H4 (cell line): ENCODE data around the gene LCE3A. TPM values are rescaled to one million over a fixed set of nuclear protein-coding genes. Genes with fewer than 3 reads are reported as not detected.

ENCODE experiments used
- total RNA-seq: library from RNA; depleted of rRNA; stranded (reverse); fragments of >200 nt; shearing (Covaris generic); gene quantifications from 2 replicates; pipeline ENCODE4 v1.2.3, GENCODE V29; 2014; rRNA removed

Gene LCE3A
- total RNA-seq, 1 experiment from 2014 or later, result not detected

Other genes starting within 250 kb of the LCE3A start
- not detected in 2 replicates for gene CRNN, start 208.8 kb downstream of the LCE3A start, total RNA-seq
- not detected in 2 replicates for gene LCE5A, start 112.3 kb downstream of the LCE3A start, total RNA-seq
- gene CRCT1, start 108.6 kb downstream of the LCE3A start, total RNA-seq, result not detected in 2 replicates
- not detected in 2 replicates for gene LCE3E, start 56.3 kb downstream of the LCE3A start, total RNA-seq
- gene LCE3D, start 42.6 kb downstream of the LCE3A start, total RNA-seq, result not detected in 2 replicates
- gene LCE3C, start 22.9 kb downstream of the LCE3A start, total RNA-seq, result not detected in 2 replicates
- gene LCE3B, start 9.3 kb downstream of the LCE3A start, total RNA-seq, result not detected in 2 replicates
- not detected in 2 replicates for gene LCE2D, start 40.3 kb upstream of the LCE3A start, total RNA-seq
- not detected in 2 replicates for gene LCE2C, start 52.2 kb upstream of the LCE3A start, total RNA-seq
- not detected in 2 replicates for gene LCE2B, start 63.0 kb upstream of the LCE3A start, total RNA-seq
- not detected in 2 replicates for gene LCE2A, start 75.2 kb upstream of the LCE3A start, total RNA-seq
- not detected in 2 replicates for gene LCE4A, start 85.1 kb upstream of the LCE3A start, total RNA-seq
- gene KPRP, start 134.9 kb upstream of the LCE3A start, total RNA-seq, result not detected in 2 replicates
- not detected in 2 replicates for gene LCE1F, start 152.0 kb upstream of the LCE3A start, total RNA-seq
- not detected in 2 replicates for gene LCE1E, start 163.2 kb upstream of the LCE3A start, total RNA-seq
- not detected in 2 replicates for gene LCE1D, start 173.6 kb upstream of the LCE3A start, total RNA-seq
- not detected in 2 replicates for gene LCE1C, start 183.5 kb upstream of the LCE3A start, total RNA-seq
- not detected in 2 replicates for gene LCE1B, start 188.9 kb upstream of the LCE3A start, total RNA-seq
- gene LCE1A, start 204.4 kb upstream of the LCE3A start, total RNA-seq, result not detected in 2 replicates
- not detected in 2 replicates for gene LCE6A, start 219.8 kb upstream of the LCE3A start, total RNA-seq
- not detected in 2 replicates for gene LCE7A, start 236.9 kb upstream of the LCE3A start, total RNA-seq